ENCODE measurements around the gene HCCS.

HCCS gene

GRCh38 chrX:11111037-11111851 is at the start of gene HCCS:
TSS of gene HCCS (plus strand) at chrX:11111332. CDS start at chrX:11112061, 729 bp downstream.
- H3K9me3 ChIP-seq (ENCODE audit: control insufficient read depth, low read length), result no peaks in the 10 kb centered on the region
- peak within 1 kb of the TSS; percentile 93 for H3K9ac ChIP-seq (ENCODE audit: low read length)
- peaks cover 20% of the 10 kb centered on the region for H3K36me3 ChIP-seq (ENCODE audit: control insufficient read depth, insufficient read depth, low read length, severe bottlenecking)
- peak; percentile 90 for DNase-seq (ENCODE audit: low read depth)
- peaks cover 14% of the 10 kb centered on the region for H3K4me1 ChIP-seq (ENCODE audit: control insufficient read depth, insufficient read depth, low read length)
- H3K4me3 ChIP-seq (ENCODE audit: low read length), result peak within 1 kb of the TSS; percentile 87
- no peaks in the 10 kb centered on the region for H3K27me3 ChIP-seq (replicated peaks; ENCODE audit: control insufficient read depth, insufficient read depth, low read length)

- H3K9ac ChIP-seq (ENCODE audit: low read length), result no peak overlapping the region
- no peak overlapping the region for H3K4me3 ChIP-seq (ENCODE audit: low read length)
- no peaks in the 10 kb centered on the region for H3K27me3 ChIP-seq (replicated peaks; ENCODE audit: control insufficient read depth, insufficient read depth, low read length)
- H3K9me3 ChIP-seq (ENCODE audit: control insufficient read depth, low read length), result no peaks in the 10 kb centered on the region
- DNase-seq (ENCODE audit: low read depth), result no peak
- H3K36me3 ChIP-seq (ENCODE audit: control insufficient read depth, insufficient read depth, low read length, severe bottlenecking), result no peaks in the 10 kb centered on the region
- peaks cover 16% of the 10 kb centered on the region for H3K4me1 ChIP-seq (ENCODE audit: control insufficient read depth, insufficient read depth, low read length)
These were observed 46.9 kb upstream of the HCCS start for GRCh38 chrX:11064276-11064675.

- Histone ChIP-seq H3K36me3 (ENCODE audit: control insufficient read depth, insufficient read depth, low read length, severe bottlenecking) (no peaks in the 10 kb centered on the region), H3K9ac (ENCODE audit: low read length) (peak overlapping the region; percentile 44), H3K9me3 (ENCODE audit: control insufficient read depth, low read length) (no peaks in the 10 kb centered on the region), H3K4me1 (ENCODE audit: control insufficient read depth, insufficient read depth, low read length) (peaks cover 16% of the 10 kb centered on the region), H3K27me3 (replicated peaks; ENCODE audit: control insufficient read depth, insufficient read depth, low read length) (no peaks in the 10 kb centered on the region), H3K4me3 (ENCODE audit: low read length) (peak overlapping the region; percentile 62)
- DNase-seq (ENCODE audit: low read depth), result peak; percentile 84
These were observed 46.1 kb upstream of the HCCS start for GRCh38 chrX:11064851-11065600.

DNA sequence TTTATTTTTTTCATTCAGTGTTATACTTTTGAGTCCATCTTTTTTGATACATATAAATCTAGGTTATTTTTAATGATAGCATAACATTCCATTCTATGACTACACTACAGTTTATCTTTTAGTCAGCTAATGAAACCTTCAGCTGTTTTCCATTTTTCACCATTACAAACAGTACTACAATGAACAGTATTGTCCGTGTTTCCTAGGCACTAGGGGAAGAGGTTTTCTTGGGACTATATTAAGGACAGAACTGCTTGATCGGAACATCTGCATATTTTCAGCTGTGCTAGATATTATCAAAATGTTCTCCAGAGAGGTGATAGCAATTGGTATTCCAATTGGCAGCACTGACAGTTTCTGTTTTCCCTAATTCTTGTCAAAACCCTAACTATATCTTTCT is 44.3 kb upstream of the HCCS start:
- Histone ChIP-seq H3K4me1 (ENCODE audit: control insufficient read depth, insufficient read depth, low read length) (peaks cover 16% of the 10 kb centered on the region), H3K4me3 (ENCODE audit: low read length) (no peak overlapping the region), H3K9me3 (ENCODE audit: control insufficient read depth, low read length) (no peaks in the 10 kb centered on the region), H3K9ac (ENCODE audit: low read length) (no peak overlapping the region), H3K36me3 (ENCODE audit: control insufficient read depth, insufficient read depth, low read length, severe bottlenecking) (no peaks in the 10 kb centered on the region), H3K27me3 (replicated peaks; ENCODE audit: control insufficient read depth, insufficient read depth, low read length) (no peaks in the 10 kb centered on the region)
- no peak for DNase-seq (ENCODE audit: low read depth)

DNA sequence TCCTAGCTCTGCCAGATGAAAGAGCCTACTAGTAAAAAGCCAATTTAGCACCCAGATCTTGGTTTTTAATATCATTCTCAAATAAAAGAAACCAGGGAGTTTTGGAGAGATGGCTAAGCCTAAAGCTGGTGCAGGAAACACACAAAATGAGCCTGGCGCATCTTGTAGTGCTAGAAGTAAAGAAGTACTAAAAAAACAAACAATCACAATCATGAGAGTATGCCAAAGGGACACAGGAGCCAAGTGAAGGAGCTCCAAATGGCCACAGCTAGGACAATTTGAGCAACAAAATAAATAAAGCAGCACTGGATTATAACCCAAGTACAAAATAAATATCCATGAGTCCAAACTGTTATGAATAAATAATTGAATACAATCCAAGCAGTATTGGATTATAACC is 37.8 kb upstream of the HCCS start:
- Histone ChIP-seq H3K4me3 (ENCODE audit: low read length) (no peak overlapping the region), H3K9ac (ENCODE audit: low read length) (no peak overlapping the region), H3K9me3 (ENCODE audit: control insufficient read depth, low read length) (no peaks in the 10 kb centered on the region), H3K27me3 (replicated peaks; ENCODE audit: control insufficient read depth, insufficient read depth, low read length) (no peaks in the 10 kb centered on the region), H3K36me3 (ENCODE audit: control insufficient read depth, insufficient read depth, low read length, severe bottlenecking) (no peaks in the 10 kb centered on the region), H3K4me1 (ENCODE audit: control insufficient read depth, insufficient read depth, low read length) (no peaks in the 10 kb centered on the region)
- no peak for DNase-seq (ENCODE audit: low read depth)

DNA sequence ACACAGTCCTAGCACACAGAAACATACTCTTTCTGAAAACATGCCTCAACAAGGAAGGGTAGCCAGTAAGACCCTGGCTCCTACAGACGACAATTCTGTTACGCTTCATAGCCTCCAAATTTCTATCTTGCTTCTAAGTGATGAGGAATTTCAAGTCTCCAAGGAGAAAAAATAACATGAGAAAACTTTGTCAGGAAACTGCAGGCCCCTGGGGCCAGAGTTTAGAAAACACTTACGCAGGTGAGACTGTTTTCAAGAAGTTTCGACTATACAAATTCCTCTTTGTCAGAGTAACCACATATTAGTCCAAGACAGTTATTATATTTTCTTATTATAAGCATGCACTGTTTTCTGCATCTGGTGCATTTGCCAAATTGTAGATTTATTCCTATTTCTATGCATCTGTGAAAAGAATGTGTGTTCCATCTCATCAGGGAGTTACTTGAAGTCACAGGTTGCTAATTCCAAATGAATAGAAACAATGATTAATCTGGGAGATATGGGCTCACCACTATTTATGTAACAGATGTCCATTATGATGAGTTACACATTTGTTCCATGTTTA is 30.3 kb upstream of the HCCS start:
- Histone ChIP-seq H3K27me3 (replicated peaks; ENCODE audit: control insufficient read depth, insufficient read depth, low read length) (no peaks in the 10 kb centered on the region), H3K9ac (ENCODE audit: low read length) (no peak overlapping the region), H3K36me3 (ENCODE audit: control insufficient read depth, insufficient read depth, low read length, severe bottlenecking) (no peaks in the 10 kb centered on the region), H3K4me1 (ENCODE audit: control insufficient read depth, insufficient read depth, low read length) (no peaks in the 10 kb centered on the region), H3K9me3 (ENCODE audit: control insufficient read depth, low read length) (no peaks in the 10 kb centered on the region), H3K4me3 (ENCODE audit: low read length) (no peak overlapping the region)
- DNase-seq (ENCODE audit: low read depth), result no peak

- H3K4me3 ChIP-seq (ENCODE audit: low read length), result no peak overlapping the region
- DNase-seq (ENCODE audit: low read depth), result peak; percentile 38
- no peaks in the 10 kb centered on the region for H3K9me3 ChIP-seq (ENCODE audit: control insufficient read depth, low read length)
- no peak overlapping the region for H3K9ac ChIP-seq (ENCODE audit: low read length)
- H3K27me3 ChIP-seq (replicated peaks; ENCODE audit: control insufficient read depth, insufficient read depth, low read length), result no peaks in the 10 kb centered on the region
- no peaks in the 10 kb centered on the region for H3K36me3 ChIP-seq (ENCODE audit: control insufficient read depth, insufficient read depth, low read length, severe bottlenecking)
- H3K4me1 ChIP-seq (ENCODE audit: control insufficient read depth, insufficient read depth, low read length), result no peaks in the 10 kb centered on the region
These were observed 29.6 kb upstream of the HCCS start for GRCh38 chrX:11081511-11081910.

GRCh38 chrX:11085305-11085704 is 25.8 kb upstream of the HCCS start:
- H3K9ac ChIP-seq (ENCODE audit: low read length), result no peak overlapping the region
- H3K36me3 ChIP-seq (ENCODE audit: control insufficient read depth, insufficient read depth, low read length, severe bottlenecking), result no peaks in the 10 kb centered on the region
- no peak for DNase-seq (ENCODE audit: low read depth)
- H3K27me3 ChIP-seq (replicated peaks; ENCODE audit: control insufficient read depth, insufficient read depth, low read length), result no peaks in the 10 kb centered on the region
- H3K4me3 ChIP-seq (ENCODE audit: low read length), result no peak overlapping the region
- H3K4me1 ChIP-seq (ENCODE audit: control insufficient read depth, insufficient read depth, low read length), result no peaks in the 10 kb centered on the region
- H3K9me3 ChIP-seq (ENCODE audit: control insufficient read depth, low read length), result peaks cover 10% of the 10 kb centered on the region

- peaks cover 16% of the 10 kb centered on the region for H3K9me3 ChIP-seq (ENCODE audit: control insufficient read depth, low read length)
- no peaks in the 10 kb centered on the region for H3K27me3 ChIP-seq (replicated peaks; ENCODE audit: control insufficient read depth, insufficient read depth, low read length)
- no peaks in the 10 kb centered on the region for H3K4me1 ChIP-seq (ENCODE audit: control insufficient read depth, insufficient read depth, low read length)
- H3K36me3 ChIP-seq (ENCODE audit: control insufficient read depth, insufficient read depth, low read length, severe bottlenecking), result no peaks in the 10 kb centered on the region
- peak overlapping the region; percentile 23 for H3K4me3 ChIP-seq (ENCODE audit: low read length)
- no peak for DNase-seq (ENCODE audit: low read depth)
- no peak overlapping the region for H3K9ac ChIP-seq (ENCODE audit: low read length)
These were observed 21.3 kb upstream of the HCCS start for GRCh38 chrX:11089802-11090201.

DNA sequence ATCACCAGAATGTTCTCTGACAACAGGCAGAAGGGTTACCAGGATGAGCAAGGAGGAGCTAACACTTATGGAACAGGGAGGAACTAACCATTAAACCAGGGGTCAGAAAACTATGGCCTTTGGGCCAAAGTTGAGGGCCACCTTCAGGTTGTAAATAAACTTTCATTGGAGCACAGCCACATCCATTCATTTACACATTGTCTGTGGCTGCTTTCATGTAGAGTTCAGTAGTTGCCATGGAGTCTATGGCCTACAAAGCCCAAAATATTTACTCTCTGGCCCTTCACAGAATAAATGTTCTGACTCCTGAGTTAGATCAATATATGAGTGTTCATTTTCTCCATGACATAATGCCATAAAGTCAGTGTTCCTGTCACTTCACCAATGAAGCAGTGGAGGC is 13.2 kb upstream of the HCCS start:
- H3K36me3 ChIP-seq (ENCODE audit: control insufficient read depth, insufficient read depth, low read length, severe bottlenecking), result no peaks in the 10 kb centered on the region
- no peak for DNase-seq (ENCODE audit: low read depth)
- no peak overlapping the region for H3K9ac ChIP-seq (ENCODE audit: low read length)
- H3K27me3 ChIP-seq (replicated peaks; ENCODE audit: control insufficient read depth, insufficient read depth, low read length), result no peaks in the 10 kb centered on the region
- peaks cover 7% of the 10 kb centered on the region for H3K4me1 ChIP-seq (ENCODE audit: control insufficient read depth, insufficient read depth, low read length)
- H3K4me3 ChIP-seq (ENCODE audit: low read length), result no peak overlapping the region
- H3K9me3 ChIP-seq (ENCODE audit: control insufficient read depth, low read length), result no peaks in the 10 kb centered on the region

GRCh38 chrX:11099465-11099864 is 11.7 kb upstream of the HCCS start:
- DNase-seq (ENCODE audit: low read depth), result no peak
- Histone ChIP-seq H3K9ac (ENCODE audit: low read length) (no peak overlapping the region), H3K4me3 (ENCODE audit: low read length) (no peak overlapping the region), H3K9me3 (ENCODE audit: control insufficient read depth, low read length) (no peaks in the 10 kb centered on the region), H3K36me3 (ENCODE audit: control insufficient read depth, insufficient read depth, low read length, severe bottlenecking) (no peaks in the 10 kb centered on the region), H3K4me1 (ENCODE audit: control insufficient read depth, insufficient read depth, low read length) (peaks cover 7% of the 10 kb centered on the region), H3K27me3 (replicated peaks; ENCODE audit: control insufficient read depth, insufficient read depth, low read length) (no peaks in the 10 kb centered on the region)
